Measurements from ENCODE around the gene MSI2. TPM values are rescaled to one million over a fixed set of nuclear protein-coding genes. Genes with fewer than 3 reads are reported as not detected.

The MSI2 gene
- total and polyA plus RNA-seq, 9 of the 15 experiments (the other 6 are each of a cell fraction or from before 2014, with no cell fraction given), result 4.6 to 61.8 (median 42.4) TPM

DNA sequence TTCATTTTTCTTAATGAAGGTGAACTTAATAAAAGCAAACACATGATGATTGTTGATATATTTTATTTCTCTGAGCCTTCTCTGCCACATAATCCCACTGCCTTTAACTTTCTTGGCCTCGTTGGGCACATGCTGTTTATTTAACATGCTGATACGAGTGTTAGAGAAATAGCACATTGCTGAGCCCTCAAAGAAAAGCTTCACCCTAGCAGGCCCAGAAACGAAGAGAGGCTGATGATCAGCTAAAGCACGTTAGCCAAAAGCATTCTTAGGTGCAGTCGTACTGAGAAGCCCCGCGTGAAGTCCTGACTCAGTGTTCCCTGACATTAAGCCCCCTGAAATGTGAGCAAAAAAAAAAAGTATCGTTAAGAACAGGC lies 366.0 kb downstream of the MSI2 start (continued):
- TF ChIP-seq, protein P1, sequence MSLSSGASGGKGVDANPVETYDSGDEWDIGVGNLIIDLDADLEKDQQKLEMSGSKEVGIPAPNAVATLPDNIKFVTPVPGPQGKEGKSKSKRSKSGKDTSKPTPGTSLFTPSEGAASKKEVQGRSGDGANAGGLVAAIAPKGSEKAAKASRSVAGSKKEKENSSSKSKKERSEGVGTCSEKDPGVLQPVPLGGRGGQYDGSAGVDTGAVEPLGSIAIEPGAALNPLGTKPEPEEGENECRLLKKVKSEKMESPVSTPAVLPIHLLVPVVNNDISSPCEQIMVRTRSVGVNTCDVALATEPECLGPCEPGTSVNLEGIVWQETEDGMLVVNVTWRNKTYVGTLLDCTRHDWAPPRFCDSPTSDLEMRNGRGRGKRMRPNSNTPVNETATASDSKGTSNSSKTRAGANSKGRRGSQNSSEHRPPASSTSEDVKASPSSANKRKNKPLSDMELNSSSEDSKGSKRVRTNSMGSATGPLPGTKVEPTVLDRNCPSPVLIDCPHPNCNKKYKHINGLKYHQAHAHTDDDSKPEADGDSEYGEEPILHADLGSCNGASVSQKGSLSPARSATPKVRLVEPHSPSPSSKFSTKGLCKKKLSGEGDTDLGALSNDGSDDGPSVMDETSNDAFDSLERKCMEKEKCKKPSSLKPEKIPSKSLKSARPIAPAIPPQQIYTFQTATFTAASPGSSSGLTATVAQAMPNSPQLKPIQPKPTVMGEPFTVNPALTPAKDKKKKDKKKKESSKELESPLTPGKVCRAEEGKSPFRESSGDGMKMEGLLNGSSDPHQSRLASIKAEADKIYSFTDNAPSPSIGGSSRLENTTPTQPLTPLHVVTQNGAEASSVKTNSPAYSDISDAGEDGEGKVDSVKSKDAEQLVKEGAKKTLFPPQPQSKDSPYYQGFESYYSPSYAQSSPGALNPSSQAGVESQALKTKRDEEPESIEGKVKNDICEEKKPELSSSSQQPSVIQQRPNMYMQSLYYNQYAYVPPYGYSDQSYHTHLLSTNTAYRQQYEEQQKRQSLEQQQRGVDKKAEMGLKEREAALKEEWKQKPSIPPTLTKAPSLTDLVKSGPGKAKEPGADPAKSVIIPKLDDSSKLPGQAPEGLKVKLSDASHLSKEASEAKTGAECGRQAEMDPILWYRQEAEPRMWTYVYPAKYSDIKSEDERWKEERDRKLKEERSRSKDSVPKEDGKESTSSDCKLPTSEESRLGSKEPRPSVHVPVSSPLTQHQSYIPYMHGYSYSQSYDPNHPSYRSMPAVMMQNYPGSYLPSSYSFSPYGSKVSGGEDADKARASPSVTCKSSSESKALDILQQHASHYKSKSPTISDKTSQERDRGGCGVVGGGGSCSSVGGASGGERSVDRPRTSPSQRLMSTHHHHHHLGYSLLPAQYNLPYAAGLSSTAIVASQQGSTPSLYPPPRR (CRISPR knock-in tag; IDR thresholded peaks at IDR 0.05; ENCODE audit: borderline replicate concordance), result no peak
- TF ChIP-seq STAT5A (IDR thresholded peaks at IDR 0.05; ENCODE audit: borderline replicate concordance, low read length) (no peak), CREB1 (IDR thresholded peaks at IDR 0.05) (no peak), CREB1 (CRISPR knock-in tag; IDR thresholded peaks at IDR 0.05) (no peak), SIN3A (IDR thresholded peaks at IDR 0.05; ENCODE audit: borderline replicate concordance in 2 of 2, control insufficient read depth in 1 of 2, low read depth in 2 of 2, low read length in 2 of 2) (no peak)

All from K562 (cell line).